Heart left ventricle (tissue), 16 donors: ENCODE data around the gene INHBC. TPM values are rescaled to one million over a fixed set of nuclear protein-coding genes. Genes with fewer than 3 reads are reported as not detected.
A peak's percentile ranks its signal among the peaks of the same experiment; 100 is the strongest.
"Not testable (repeated sequence)": the region's sequence is repeated elsewhere in the genome, so short reads cannot be mapped to it uniquely, and the experiment has no call there.

Experiments
- ATAC-seq, 4 donors: fragments of 200-7000 bp; cut with Tn5 transposase; one replicate each; pipeline ENCODE4 v1.9.1; 2020 to 2022; ENCODE audit warnings: moderate library complexity in 4 of 4, mild to moderate bottlenecking in 3 of 4, moderate number of reproducible peaks in 1 of 4
- DNase-seq, 5 donors: peaks; one replicate each; pipeline ENCODE4 v3.0.0-alpha.2; 2020
- H3K27ac ChIP-seq, 12 donors: fragments of 200-600 bp; sonication (generic) in 4 of 12; one replicate each; pipeline versions ENCODE4 v1.5.0 to v1.8.0; 2016 to 2022; ENCODE audit warnings: mild to moderate bottlenecking in 2 of 12
- H3K27me3 ChIP-seq, 9 donors: fragments of 200-600 bp; sonication (generic) in 2 of 9; one replicate each; pipeline versions ENCODE4 v1.5.1 to v1.8.0; 2016 to 2022; ENCODE audit warnings: mild to moderate bottlenecking in 3 of 9
- H3K36me3 ChIP-seq, 9 donors: fragments of 200-600 bp; sonication (generic) in 2 of 9; one replicate each; pipeline versions ENCODE4 v1.5.0 to v1.8.0; 2018 to 2022; ENCODE audit warnings: mild to moderate bottlenecking in 2 of 9
- H3K4me1 ChIP-seq, 12 donors: fragments of 200-600 bp; sonication (generic) in 4 of 12; one replicate each; pipeline versions ENCODE4 v1.5.0 to v1.8.0; 2016 to 2022; ENCODE audit warnings: mild to moderate bottlenecking in 3 of 12
- H3K4me3 ChIP-seq, 12 donors: fragments of 200-600 bp; sonication (generic) in 4 of 12; one replicate each; pipeline versions ENCODE4 v1.5.0 to v1.8.0; 2017 to 2022; ENCODE audit warnings: mild to moderate bottlenecking in 9 of 12, moderate library complexity in 4 of 12
- H3K9me3 ChIP-seq, 12 donors: fragments of 200-600 bp; sonication (generic) in 4 of 12; one replicate each; pipeline versions ENCODE4 v1.5.0 to v1.8.0; 2016 to 2022; ENCODE audit warnings: mild to moderate bottlenecking in 1 of 12
- POLR2A ChIP-seq, 2 donors: fragments of 450-650 bp; IDR thresholded peaks; one replicate each; pipeline ENCODE4 v1.6.1; 2017; ENCODE audit warnings: antibody characterized with exemption in 2 of 2, mild to moderate bottlenecking in 2 of 2, moderate library complexity in 2 of 2
- whole genome bisulfite sequencing, 4 donors: extraction: QIAGEN DNeasy Blood & Tissue Kit in 2 of 4; methylation state at CpG; one replicate each; pipeline versions ENCODE4 v1.1.5 to v1.1.7; 2013 to 2018; 5-methylcytosine and 5-hydroxymethylcytosine counted together
- intact Hi-C, 10 donors: fragments of 100-400 bp; cut with DNase I; formaldehyde crosslinking; loops; one replicate each; pipeline versions ENCODE4 v1.11.1 to v1.14.2; 2022
- polyA plus RNA-seq, 2 donors: library from polyadenylated mRNA; stranded (reverse); fragments of 200-250 nt; gene quantifications; one replicate each; pipeline ENCODE4 v1.2.3, GENCODE V29; 2013
- total RNA-seq, 9 donors: library from RNA; depleted of rRNA in 2 of 9; stranded (reverse); fragments of >200 nt in 2 of 9; fragmentation: NEBNext Ultra II Directional in 3 of 9; extraction: Animal tissue kit (Norgen Biotek cat#: 25700) in 3 of 9; gene quantifications; one replicate each; pipeline versions ENCODE4 v1.1.0 to v1.2.4, GENCODE V29; 2016 to 2023
- TF ChIP-seq, protein P1 (sequence below), 12 donors: fragments of 200-600 bp; sonication (generic) in 4 of 12; IDR thresholded peaks; one replicate each; pipeline versions ENCODE4 v1.5.0 to v1.8.0; 2018 to 2022; ENCODE audit warnings: antibody characterized with exemption in 12 of 12, mild to moderate bottlenecking in 5 of 12
- donor health status: ischemic (EF 13 %, LVEDD 7.1; RV severe dilation, severe dysfunction).
- donor health status: healthy with polysubstance abuse.
- donor health status: DM: no; HTN: yes; CAD: no.
- donor health status: DM: no; HTN: no; CAD: no.
- donor health status: ischemic (EF 25% LVEDD 6.9; RV normal size, moderate dysfunction).
- donor health status: ischemic (EF 25% LVEDD 5.7; RV mildly dilated, moderate dysfunction).
- donor health status: healthy.
- donor health status: DM: yes; HTN: yes; CAD: no.
- donor health status: ischemic (EF 35%, LVEDD 5.7; RV mildly dilated, moderate dysfunction).
- donor health status: nonischemic (EF 11% LVEDD 7.7; RV severe dilation, severe dysfunction).
- donor health status: DM: yes; HTN: yes; CAD: no.
- donor health status: PGD.
- donor health status: ischemic (EF 29% LVEDD 5.4; RV normal size, mild dysfunction).
- donor health status: nonischemic (EF 23%, LVEDD 6.1; RV moderate dilation, normal function).

INHBC gene
- total and polyA plus RNA-seq, 11 donors = 0.03 to 0.27 TPM; not detected in 9

DNA sequence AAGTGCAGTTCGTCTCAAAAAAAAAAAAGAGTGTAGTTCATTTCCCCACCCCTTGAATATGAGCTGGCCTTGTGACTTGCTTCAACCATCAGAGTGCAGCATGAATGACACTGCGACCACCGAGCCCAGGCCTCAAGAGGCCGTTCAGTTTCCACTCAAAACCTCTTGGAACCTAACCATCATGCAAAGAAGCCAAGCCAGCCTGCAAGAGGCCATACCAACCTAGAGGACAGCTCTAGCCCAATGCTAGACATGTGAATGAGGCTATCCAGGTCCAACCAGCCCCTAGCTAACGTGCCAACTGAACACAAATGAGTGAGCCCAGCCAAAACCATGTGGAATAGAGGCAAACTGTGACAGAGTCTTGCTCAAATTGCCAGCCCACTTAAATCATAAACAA is 33.4 kb upstream of the INHBC start:
- no peak overlapping the region for H3K4me3 ChIP-seq
- no peaks in the 10 kb centered on the region for H3K9me3 ChIP-seq
- 48 to 57% (median 50%) methylated on average over 5 of the region's 5 CpGs for WGBS, 4 donors
- H3K4me1 ChIP-seq = peaks cover 0 to 19% (median 6%) of the 10 kb centered on the region in 12 donors
- H3K27ac ChIP-seq = peak overlapping the region in 4 of 12 donors; percentile 12 to 34 (median 28)
- intact Hi-C loops = no loop called here
- H3K36me3 ChIP-seq = peaks cover 0 to 8% (median 0%) of the 10 kb centered on the region in 9 donors
- ATAC-seq (peak; percentile 80 to 90 (median 86)), DNase-seq (peak in 3 of 5 donors; percentile 15 to 34 (median 20))
- TF ChIP-seq, protein P1, sequence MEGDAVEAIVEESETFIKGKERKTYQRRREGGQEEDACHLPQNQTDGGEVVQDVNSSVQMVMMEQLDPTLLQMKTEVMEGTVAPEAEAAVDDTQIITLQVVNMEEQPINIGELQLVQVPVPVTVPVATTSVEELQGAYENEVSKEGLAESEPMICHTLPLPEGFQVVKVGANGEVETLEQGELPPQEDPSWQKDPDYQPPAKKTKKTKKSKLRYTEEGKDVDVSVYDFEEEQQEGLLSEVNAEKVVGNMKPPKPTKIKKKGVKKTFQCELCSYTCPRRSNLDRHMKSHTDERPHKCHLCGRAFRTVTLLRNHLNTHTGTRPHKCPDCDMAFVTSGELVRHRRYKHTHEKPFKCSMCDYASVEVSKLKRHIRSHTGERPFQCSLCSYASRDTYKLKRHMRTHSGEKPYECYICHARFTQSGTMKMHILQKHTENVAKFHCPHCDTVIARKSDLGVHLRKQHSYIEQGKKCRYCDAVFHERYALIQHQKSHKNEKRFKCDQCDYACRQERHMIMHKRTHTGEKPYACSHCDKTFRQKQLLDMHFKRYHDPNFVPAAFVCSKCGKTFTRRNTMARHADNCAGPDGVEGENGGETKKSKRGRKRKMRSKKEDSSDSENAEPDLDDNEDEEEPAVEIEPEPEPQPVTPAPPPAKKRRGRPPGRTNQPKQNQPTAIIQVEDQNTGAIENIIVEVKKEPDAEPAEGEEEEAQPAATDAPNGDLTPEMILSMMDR (IDR thresholded peaks at IDR 0.05) = no peak
- no peak for TF ChIP-seq POLR2A (IDR thresholded peaks at IDR 0.05)
- H3K27me3 ChIP-seq = no peaks in the 10 kb centered on the region

DNA sequence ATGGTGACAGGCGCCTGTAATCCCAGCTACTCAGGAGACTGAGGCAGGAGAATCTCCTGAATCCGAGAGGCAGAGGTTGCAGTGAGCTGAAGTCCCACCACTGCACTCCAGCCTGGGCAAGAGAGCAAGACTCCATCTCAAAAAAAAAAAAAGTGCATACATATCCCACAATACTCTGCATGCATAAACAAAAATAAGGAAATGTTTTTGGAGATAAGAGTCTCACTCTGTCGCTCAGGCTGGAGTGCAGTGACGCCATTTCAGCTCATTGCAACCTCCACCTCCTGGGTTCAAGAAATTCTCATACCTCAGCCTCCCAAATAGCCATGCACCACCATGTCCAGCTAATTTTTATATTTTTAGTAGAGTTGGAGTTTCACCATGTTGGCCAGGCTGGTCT is 32.4 kb upstream of the INHBC start:
- H3K4me1 ChIP-seq = peaks cover 0 to 19% (median 6%) of the 10 kb centered on the region in 12 donors
- H3K9me3 ChIP-seq, H3K27ac ChIP-seq, ATAC-seq, intact Hi-C loops, H3K36me3 ChIP-seq, H3K4me3 ChIP-seq, H3K27me3 ChIP-seq, DNase-seq: not testable (repeated sequence)
- WGBS, 4 donors = 96 to 99% (median 97%) methylated on average over 4 of the region's 4 CpGs

DNA sequence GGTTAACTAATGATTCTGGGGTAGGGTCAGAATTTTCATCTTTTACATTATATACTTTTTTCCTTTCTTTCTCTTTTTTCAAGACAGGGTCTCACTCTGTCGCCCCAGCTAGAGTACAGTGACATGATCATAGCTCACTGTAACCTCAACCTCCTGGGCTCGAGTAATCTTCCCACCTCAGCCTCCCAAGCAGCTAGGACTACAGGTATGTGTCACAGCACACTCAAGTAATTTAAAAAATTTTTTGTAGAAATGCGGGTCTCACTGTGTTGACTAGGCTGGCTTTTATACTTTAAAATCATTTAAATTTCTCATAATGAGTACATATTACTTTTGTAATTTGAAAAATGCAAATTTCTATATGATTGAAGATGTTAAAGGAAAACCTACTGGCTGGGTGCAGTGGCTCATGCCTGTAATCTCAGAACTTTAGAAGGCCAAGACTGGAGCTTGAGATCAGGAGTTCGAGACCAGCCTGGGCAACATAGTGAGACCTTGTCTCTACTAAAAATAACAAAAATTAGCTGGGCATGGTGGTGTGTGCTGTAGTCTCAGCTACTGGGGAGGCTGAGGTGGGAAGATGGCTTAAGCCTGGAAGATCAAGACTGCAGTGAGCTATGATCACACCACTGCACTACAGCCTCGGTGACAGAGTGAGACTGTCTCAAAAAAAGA is 29.5 kb upstream of the INHBC start:
- Histone ChIP-seq H3K4me1 (peaks cover 0 to 14% (median 6%) of the 10 kb centered on the region in 12 donors), H3K27ac (no peak overlapping the region), H3K9me3 (no peaks in the 10 kb centered on the region), H3K36me3 (no peaks in the 10 kb centered on the region), H3K27me3 (no peaks in the 10 kb centered on the region), H3K4me3 (no peak overlapping the region)
- no peak for TF ChIP-seq POLR2A (IDR thresholded peaks at IDR 0.05)
- TF ChIP-seq, protein P1 (IDR thresholded peaks at IDR 0.05) = no peak
- no peak for DNase-seq
- ATAC-seq = no peak
- intact Hi-C loops = no loop called here
- 96 to 97% (median 97%) methylated on average over 5 of the region's 5 CpGs for WGBS, 4 donors

DNA sequence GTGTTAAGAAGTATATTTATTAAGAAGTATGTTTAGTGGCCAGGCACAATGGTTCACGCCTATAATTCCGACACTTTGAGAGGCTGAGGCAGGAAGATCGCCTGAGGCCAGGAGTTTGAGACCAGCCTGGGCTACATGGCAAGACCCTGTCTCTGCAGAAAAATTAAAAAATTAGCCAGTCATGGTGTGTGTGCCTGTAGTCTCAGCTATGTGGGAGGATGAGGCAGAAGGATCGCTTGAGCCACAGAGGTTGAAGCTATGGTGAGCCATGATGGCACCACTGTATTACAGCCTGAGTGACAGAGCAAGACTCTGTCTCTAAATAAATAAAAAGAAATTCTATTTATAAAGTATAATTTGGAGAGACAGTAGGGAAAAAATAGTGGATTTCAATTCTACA is 24.1 kb upstream of the INHBC start:
- H3K27ac ChIP-seq = no peak overlapping the region
- ATAC-seq (no peak), DNase-seq (no peak)
- WGBS, 4 donors = 95 to 97% (median 97%) methylated on average over 4 of the region's 4 CpGs
- intact Hi-C loops = no loop called here
- H3K4me3 ChIP-seq = no peak overlapping the region
- TF ChIP-seq, protein P1 (IDR thresholded peaks at IDR 0.05) = no peak
- TF ChIP-seq POLR2A (IDR thresholded peaks at IDR 0.05) = no peak
- peaks cover 0 to 6% (median 0%) of the 10 kb centered on the region in 9 donors for H3K36me3 ChIP-seq
- no peaks in the 10 kb centered on the region for H3K9me3 ChIP-seq
- H3K4me1 ChIP-seq = peaks cover 0 to 22% (median 2%) of the 10 kb centered on the region in 12 donors
- no peaks in the 10 kb centered on the region for H3K27me3 ChIP-seq

DNA sequence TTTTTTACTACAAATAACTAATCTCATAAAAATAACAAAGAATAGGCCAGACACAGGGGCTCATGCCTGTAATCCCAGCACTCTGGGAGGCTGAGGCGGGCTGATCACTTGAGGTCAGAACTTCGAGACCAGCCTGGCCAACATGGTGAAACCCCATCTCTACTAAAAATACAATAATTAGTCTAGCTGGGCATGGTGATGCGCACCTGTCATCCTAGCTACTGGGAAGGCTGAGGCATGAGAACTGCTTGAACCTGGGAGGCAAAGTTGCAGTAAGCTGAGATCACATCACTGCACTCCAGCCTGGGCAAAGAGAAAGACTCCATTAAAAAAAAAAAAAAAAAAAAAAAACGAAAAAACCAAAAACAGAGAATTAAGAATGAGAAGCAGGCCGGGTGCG is 20.4 kb upstream of the INHBC start:
- H3K36me3 ChIP-seq, H3K27me3 ChIP-seq, H3K4me3 ChIP-seq, H3K9me3 ChIP-seq, DNase-seq, H3K27ac ChIP-seq, intact Hi-C loops, ATAC-seq: not testable (repeated sequence)
- WGBS, 4 donors = 86 to 95% (median 89%) methylated on average over 6 of the region's 6 CpGs
- peaks cover 0 to 29% (median 15%) of the 10 kb centered on the region in 12 donors for H3K4me1 ChIP-seq
